ENCODE data around the gene CDH19.

DNA sequence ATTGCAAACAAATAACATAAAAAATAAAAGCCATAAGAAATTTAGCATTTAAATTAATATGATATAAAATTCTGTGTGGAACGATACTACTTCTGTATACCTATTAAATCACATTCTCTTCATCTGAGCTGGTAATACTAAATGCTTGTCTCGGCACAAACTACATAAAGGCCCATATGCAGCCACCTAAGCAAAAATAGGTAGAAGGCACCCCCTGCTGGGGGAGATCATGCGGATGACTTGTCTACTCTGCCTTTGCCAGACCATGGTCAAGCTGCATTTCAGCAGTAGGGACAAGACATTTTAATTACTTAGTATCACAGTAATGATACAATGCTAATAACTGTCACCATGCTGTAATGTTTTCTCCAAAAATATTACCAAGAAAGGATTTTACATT is 108.0 kb downstream of the CDH19 start:
- TF ChIP-seq JUND (IDR thresholded peaks at IDR 0.05) (no peak), ZNF274 (IDR thresholded peaks at IDR 0.05; ENCODE audit: low read depth, low read length) (no peak), TCF7L2 (IDR thresholded peaks at IDR 0.05; ENCODE audit: borderline replicate concordance, extremely low read depth, insufficient read depth, insufficient read length) (no peak), SP1 (IDR thresholded peaks at IDR 0.05; ENCODE audit: low read depth) (no peak), RAD21 (IDR thresholded peaks at IDR 0.05; ENCODE audit: low read depth) (no peak), SIN3A (IDR thresholded peaks at IDR 0.05; ENCODE audit: low read depth) (no peak)
- TF ChIP-seq, protein P1, sequence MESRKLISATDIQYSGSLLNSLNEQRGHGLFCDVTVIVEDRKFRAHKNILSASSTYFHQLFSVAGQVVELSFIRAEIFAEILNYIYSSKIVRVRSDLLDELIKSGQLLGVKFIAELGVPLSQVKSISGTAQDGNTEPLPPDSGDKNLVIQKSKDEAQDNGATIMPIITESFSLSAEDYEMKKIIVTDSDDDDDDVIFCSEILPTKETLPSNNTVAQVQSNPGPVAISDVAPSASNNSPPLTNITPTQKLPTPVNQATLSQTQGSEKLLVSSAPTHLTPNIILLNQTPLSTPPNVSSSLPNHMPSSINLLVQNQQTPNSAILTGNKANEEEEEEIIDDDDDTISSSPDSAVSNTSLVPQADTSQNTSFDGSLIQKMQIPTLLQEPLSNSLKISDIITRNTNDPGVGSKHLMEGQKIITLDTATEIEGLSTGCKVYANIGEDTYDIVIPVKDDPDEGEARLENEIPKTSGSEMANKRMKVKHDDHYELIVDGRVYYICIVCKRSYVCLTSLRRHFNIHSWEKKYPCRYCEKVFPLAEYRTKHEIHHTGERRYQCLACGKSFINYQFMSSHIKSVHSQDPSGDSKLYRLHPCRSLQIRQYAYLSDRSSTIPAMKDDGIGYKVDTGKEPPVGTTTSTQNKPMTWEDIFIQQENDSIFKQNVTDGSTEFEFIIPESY (IDR thresholded peaks at IDR 0.05; ENCODE audit: extremely low read depth, insufficient replicate concordance, low read length), result no peak
- TF ChIP-seq, protein P2, sequence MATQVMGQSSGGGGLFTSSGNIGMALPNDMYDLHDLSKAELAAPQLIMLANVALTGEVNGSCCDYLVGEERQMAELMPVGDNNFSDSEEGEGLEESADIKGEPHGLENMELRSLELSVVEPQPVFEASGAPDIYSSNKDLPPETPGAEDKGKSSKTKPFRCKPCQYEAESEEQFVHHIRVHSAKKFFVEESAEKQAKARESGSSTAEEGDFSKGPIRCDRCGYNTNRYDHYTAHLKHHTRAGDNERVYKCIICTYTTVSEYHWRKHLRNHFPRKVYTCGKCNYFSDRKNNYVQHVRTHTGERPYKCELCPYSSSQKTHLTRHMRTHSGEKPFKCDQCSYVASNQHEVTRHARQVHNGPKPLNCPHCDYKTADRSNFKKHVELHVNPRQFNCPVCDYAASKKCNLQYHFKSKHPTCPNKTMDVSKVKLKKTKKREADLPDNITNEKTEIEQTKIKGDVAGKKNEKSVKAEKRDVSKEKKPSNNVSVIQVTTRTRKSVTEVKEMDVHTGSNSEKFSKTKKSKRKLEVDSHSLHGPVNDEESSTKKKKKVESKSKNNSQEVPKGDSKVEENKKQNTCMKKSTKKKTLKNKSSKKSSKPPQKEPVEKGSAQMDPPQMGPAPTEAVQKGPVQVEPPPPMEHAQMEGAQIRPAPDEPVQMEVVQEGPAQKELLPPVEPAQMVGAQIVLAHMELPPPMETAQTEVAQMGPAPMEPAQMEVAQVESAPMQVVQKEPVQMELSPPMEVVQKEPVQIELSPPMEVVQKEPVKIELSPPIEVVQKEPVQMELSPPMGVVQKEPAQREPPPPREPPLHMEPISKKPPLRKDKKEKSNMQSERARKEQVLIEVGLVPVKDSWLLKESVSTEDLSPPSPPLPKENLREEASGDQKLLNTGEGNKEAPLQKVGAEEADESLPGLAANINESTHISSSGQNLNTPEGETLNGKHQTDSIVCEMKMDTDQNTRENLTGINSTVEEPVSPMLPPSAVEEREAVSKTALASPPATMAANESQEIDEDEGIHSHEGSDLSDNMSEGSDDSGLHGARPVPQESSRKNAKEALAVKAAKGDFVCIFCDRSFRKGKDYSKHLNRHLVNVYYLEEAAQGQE (IDR thresholded peaks at IDR 0.05; ENCODE audit: low read depth), result no peak
- TF ChIP-seq, protein P3, sequence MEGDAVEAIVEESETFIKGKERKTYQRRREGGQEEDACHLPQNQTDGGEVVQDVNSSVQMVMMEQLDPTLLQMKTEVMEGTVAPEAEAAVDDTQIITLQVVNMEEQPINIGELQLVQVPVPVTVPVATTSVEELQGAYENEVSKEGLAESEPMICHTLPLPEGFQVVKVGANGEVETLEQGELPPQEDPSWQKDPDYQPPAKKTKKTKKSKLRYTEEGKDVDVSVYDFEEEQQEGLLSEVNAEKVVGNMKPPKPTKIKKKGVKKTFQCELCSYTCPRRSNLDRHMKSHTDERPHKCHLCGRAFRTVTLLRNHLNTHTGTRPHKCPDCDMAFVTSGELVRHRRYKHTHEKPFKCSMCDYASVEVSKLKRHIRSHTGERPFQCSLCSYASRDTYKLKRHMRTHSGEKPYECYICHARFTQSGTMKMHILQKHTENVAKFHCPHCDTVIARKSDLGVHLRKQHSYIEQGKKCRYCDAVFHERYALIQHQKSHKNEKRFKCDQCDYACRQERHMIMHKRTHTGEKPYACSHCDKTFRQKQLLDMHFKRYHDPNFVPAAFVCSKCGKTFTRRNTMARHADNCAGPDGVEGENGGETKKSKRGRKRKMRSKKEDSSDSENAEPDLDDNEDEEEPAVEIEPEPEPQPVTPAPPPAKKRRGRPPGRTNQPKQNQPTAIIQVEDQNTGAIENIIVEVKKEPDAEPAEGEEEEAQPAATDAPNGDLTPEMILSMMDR (IDR thresholded peaks at IDR 0.05 in 2 of 3, conservative IDR thresholded peaks at IDR 0.05 in 1 of 3; ENCODE audit: borderline replicate concordance in 1 of 3, insufficient read depth in 1 of 3, low read depth in 2 of 3, low read length in 2 of 3), result no peak

All from HCT116 (cell line).